Activated naive CD4-positive, alpha-beta T cell treated with Interleukin-2 at 50 U/mL for 16 hours (primary cell): ENCODE data around the gene AUTS2.

Experiments
- DNase-seq: peaks from one replicate; pipeline ENCODE4 v3.0.0-alpha.2; 2020

The AUTS2 gene

GRCh38 chr7:69598081-69598486 lies at the start of gene AUTS2:
TSS of gene AUTS2 (plus strand) at chr7:69598475. CDS start at chr7:69599654, 1,179 bp downstream.
- DNase-seq = peak; percentile 45

- no peak for DNase-seq
Observed at GRCh38 chr7:69550991-69551390, 47.3 kb upstream of the AUTS2 start.

- DNase-seq = no peak
Observed at GRCh38 chr7:69553190-69553589, 45.1 kb upstream of the AUTS2 start.

- DNase-seq = no peak
Observed at GRCh38 chr7:69561266-69561960, 36.9 kb upstream of the AUTS2 start.

- DNase-seq = no peak
Observed at GRCh38 chr7:69564454-69565417, 33.5 kb upstream of the AUTS2 start.

GRCh38 chr7:69567800-69568199 lies 30.5 kb upstream of the AUTS2 start:
- DNase-seq = no peak

- no peak for DNase-seq
Observed at GRCh38 chr7:69568266-69568665, 30.0 kb upstream of the AUTS2 start.

- DNase-seq = no peak
Observed at GRCh38 chr7:69575651-69576050, 22.6 kb upstream of the AUTS2 start.

GRCh38 chr7:69577221-69577620 lies 21.1 kb upstream of the AUTS2 start:
- no peak for DNase-seq

- DNase-seq = no peak
Observed at GRCh38 chr7:69585169-69585568, 13.1 kb upstream of the AUTS2 start.

- no peak for DNase-seq
Observed at GRCh38 chr7:69586321-69586720, 12.0 kb upstream of the AUTS2 start.

- no peak for DNase-seq
Observed at GRCh38 chr7:69588773-69589172, 9.5 kb upstream of the AUTS2 start.

- DNase-seq = no peak
Observed at GRCh38 chr7:69591805-69592204, 6.5 kb upstream of the AUTS2 start.

GRCh38 chr7:69593511-69593910 lies 4.8 kb upstream of the AUTS2 start:
- no peak for DNase-seq

GRCh38 chr7:69595415-69595814 lies 2.9 kb upstream of the AUTS2 start:
- no peak for DNase-seq

- DNase-seq = no peak
Observed at GRCh38 chr7:69596056-69596455, 2.2 kb upstream of the AUTS2 start.

GRCh38 chr7:69596723-69597277 lies 1.5 kb upstream of the AUTS2 start:
- DNase-seq = no peak

GRCh38 chr7:69597278-69598076 lies 798 bp upstream of the AUTS2 start:
- DNase-seq = no peak

GRCh38 chr7:69598487-69599285 lies 411 bp downstream of the AUTS2 start:
- no peak for DNase-seq

- DNase-seq = no peak
Observed at GRCh38 chr7:69599286-69599954, 1.1 kb downstream of the AUTS2 start.

- no peak for DNase-seq
Observed at GRCh38 chr7:69599955-69600709, 1.9 kb downstream of the AUTS2 start.
